ENCODE data around the gene METTL21A. TPM values are rescaled to one million over a fixed set of nuclear protein-coding genes. Genes with fewer than 3 reads are reported as not detected.

METTL21A gene
- total and polyA plus RNA-seq, 2 experiments from 2014 or later = 86.0 to 118 TPM

DNA sequence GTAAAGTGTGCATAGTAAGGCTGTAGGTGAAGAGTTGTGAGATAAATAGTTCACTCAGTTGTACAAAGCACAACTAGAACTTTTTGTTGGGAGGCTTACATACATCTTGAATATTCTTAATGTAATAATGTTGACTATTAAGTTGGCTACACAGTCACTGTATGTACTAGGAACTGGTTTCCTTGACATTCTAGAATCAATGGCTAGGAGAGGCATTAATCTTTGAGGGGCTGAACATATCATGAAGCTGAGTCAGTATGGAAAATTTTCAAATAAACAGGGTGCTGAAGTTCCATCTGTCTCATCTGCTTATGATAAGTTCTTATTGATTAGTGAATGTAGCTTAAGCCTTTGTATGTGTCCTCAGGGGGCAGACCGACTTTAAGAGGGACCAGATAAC, 23.4 kb downstream of the METTL21A start (continued):
- no peak for TF ChIP-seq NANOG (IDR thresholded peaks at IDR 0.05; ENCODE audit: borderline replicate concordance)
- TF ChIP-seq, protein P1, sequence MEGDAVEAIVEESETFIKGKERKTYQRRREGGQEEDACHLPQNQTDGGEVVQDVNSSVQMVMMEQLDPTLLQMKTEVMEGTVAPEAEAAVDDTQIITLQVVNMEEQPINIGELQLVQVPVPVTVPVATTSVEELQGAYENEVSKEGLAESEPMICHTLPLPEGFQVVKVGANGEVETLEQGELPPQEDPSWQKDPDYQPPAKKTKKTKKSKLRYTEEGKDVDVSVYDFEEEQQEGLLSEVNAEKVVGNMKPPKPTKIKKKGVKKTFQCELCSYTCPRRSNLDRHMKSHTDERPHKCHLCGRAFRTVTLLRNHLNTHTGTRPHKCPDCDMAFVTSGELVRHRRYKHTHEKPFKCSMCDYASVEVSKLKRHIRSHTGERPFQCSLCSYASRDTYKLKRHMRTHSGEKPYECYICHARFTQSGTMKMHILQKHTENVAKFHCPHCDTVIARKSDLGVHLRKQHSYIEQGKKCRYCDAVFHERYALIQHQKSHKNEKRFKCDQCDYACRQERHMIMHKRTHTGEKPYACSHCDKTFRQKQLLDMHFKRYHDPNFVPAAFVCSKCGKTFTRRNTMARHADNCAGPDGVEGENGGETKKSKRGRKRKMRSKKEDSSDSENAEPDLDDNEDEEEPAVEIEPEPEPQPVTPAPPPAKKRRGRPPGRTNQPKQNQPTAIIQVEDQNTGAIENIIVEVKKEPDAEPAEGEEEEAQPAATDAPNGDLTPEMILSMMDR (conservative IDR thresholded peaks at IDR 0.05; ENCODE audit: low read depth in 2 of 2) = no peak
- TF ChIP-seq EZH2 (IDR thresholded peaks at IDR 0.05; ENCODE audit: low read depth, unreplicated experiment) = no peak
- TF ChIP-seq STAT1 (IDR thresholded peaks at IDR 0.05; ENCODE audit: unreplicated experiment) = no peak
- TF ChIP-seq, protein P2, sequence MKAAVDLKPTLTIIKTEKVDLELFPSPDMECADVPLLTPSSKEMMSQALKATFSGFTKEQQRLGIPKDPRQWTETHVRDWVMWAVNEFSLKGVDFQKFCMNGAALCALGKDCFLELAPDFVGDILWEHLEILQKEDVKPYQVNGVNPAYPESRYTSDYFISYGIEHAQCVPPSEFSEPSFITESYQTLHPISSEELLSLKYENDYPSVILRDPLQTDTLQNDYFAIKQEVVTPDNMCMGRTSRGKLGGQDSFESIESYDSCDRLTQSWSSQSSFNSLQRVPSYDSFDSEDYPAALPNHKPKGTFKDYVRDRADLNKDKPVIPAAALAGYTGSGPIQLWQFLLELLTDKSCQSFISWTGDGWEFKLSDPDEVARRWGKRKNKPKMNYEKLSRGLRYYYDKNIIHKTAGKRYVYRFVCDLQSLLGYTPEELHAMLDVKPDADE (IDR thresholded peaks at IDR 0.05) = no peak
- TF ChIP-seq EZH2phosphoT487 (IDR thresholded peaks at IDR 0.05; ENCODE audit: unreplicated experiment) = no peak
- TF ChIP-seq ZNF331 (CRISPR knock-in tag; IDR thresholded peaks at IDR 0.05; ENCODE audit: low read depth) = no peak
- no peak for TF ChIP-seq REST (IDR thresholded peaks at IDR 0.05; ENCODE audit: unreplicated experiment)

DNA sequence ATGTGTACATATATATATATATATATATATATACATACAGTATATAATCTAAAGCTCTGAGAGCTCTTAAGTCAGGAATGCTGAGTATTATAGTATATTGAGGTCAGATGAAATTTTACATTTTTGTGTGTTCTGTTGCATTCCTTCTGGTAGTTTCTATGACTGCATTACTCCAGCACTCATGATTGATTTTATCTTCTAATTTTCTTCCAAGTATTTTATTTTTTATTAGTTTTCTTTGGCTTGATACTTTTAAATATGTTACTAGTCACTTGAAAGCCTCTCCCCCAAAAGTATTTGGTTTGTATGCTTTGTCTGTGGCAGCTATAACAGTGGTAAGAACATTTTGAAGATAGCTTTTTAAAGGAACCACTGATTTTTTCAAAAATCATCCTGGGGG, 25.0 kb downstream of the METTL21A start:
- TF ChIP-seq, protein P1 (conservative IDR thresholded peaks at IDR 0.05; ENCODE audit: low read depth in 2 of 2) = no peak
- no peaks in the 10 kb centered on the region for H3K4me1 ChIP-seq (ENCODE audit: insufficient read depth)
- peaks cover 13% of the 10 kb centered on the region for H4K20me1 ChIP-seq (replicated peaks; ENCODE audit: insufficient read depth)
- ATAC-seq (no peak), DNase-seq (ENCODE audit: low spot score) (no peak)
- 0 out of 2 replicates have a peak overlapping the region, but pooled peaks have one; percentile 10 for H3K27ac ChIP-seq (ENCODE audit: low read depth)
- no peak overlapping the region for H3K4me3 ChIP-seq
- peaks cover 2% of the 10 kb centered on the region for H3K27me3 Mint-ChIP-seq (ENCODE audit: insufficient read depth, low read depth, poor library complexity)
- H3K36me3 Mint-ChIP-seq (ENCODE audit: low read depth) = peaks cover 16% of the 10 kb centered on the region; the same call in 2 of the 3 replicates
- H3K4me3 Mint-ChIP-seq = no peak overlapping the region
- no peaks in the 10 kb centered on the region for H3K79me2 ChIP-seq (replicated peaks; ENCODE audit: insufficient read depth)
- no peaks in the 10 kb centered on the region for H3K9me2 ChIP-seq (ENCODE audit: insufficient read depth)
- H3K27me3 ChIP-seq (ENCODE audit: insufficient read depth) = no peaks in the 10 kb centered on the region
- no peak overlapping the region for H3K4me2 ChIP-seq
- peaks cover 6% of the 10 kb centered on the region; the same call in 1 of the 2 replicates for H3F3A ChIP-seq (replicated peaks; ENCODE audit: low read depth)
- H3K27ac Mint-ChIP-seq = no peak overlapping the region
- no peaks in the 10 kb centered on the region for H3K4me1 Mint-ChIP-seq
- no peak overlapping the region for H2AFZ ChIP-seq
- H3K36me3 ChIP-seq (ENCODE audit: insufficient read depth) = peaks cover 7% of the 10 kb centered on the region
- no peaks in the 10 kb centered on the region for H3K9me3 Mint-ChIP-seq
